SK-MEL-5 (cell line): Measurements from ENCODE around the gene IGSF3. TPM values are rescaled to one million over a fixed set of nuclear protein-coding genes. Genes with fewer than 3 reads are reported as not detected.

Experiments
- DNase-seq: peaks from one replicate; pipeline ENCODE4 v3.0.0-alpha.2; 2016; ENCODE audit warnings: low read depth, low spot score
- in situ Hi-C: cut with HindIII; loops from 2 replicates; pipeline ENCODE4 v1.10.0; 2016; ENCODE audit warnings: low sequenced_read_pairs, high pct_unique_total_duplicates, low pct_unique_long_range_greater_than_20kb
- small RNA-seq, 2 experiments: library from RNA; depleted of rRNA; stranded (forward); fragments of <200 nt; gene quantifications; one replicate each; pipeline ENCODE3, GENCODE V24; 2014
- total RNA-seq: library from RNA; depleted of rRNA; stranded (reverse); fragments of >200 nt; shearing (Covaris generic); gene quantifications from 2 replicates; pipeline ENCODE4 v1.2.3, GENCODE V29; 2014; rRNA removed

IGSF3 gene
- total RNA-seq, 1 experiment from 2014 or later: 33.2 TPM

DNA sequence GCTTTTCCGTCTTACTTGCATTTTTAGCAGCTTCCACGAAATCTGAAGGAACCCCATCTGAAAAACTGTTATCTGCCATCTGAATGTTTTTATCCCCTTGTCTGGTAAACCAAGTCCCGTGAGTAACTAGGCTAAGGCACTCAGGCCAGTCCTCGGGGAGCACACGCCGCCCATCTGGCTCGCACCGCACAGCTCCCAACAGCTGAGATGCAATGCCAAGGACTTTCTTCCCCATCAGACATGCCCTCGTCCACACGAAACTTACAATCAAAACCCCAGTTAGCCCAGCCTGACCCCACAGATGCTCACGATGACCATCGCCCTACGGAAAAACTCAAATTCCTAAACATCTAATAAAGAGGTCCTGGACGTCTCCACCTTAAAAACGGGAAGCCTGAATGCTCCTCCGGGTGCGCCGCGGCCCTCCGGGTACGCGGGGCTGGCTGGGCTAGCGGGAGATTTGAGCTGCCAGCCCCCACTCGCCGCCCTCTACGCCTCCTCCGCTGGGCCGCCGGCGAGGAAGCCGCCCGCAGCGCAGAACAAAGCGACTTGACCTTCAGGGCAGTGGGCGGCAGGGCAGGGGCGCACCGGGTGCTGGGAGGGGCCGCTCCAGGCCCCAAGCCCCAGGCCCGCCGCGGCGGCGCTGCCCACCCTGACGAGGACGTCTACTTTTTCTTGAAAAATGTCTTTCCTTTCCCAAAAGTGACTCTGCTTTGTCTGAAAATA is 133.4 kb downstream of the IGSF3 start:
- no peak for DNase-seq
- in situ Hi-C loops: no loop called here

DNA sequence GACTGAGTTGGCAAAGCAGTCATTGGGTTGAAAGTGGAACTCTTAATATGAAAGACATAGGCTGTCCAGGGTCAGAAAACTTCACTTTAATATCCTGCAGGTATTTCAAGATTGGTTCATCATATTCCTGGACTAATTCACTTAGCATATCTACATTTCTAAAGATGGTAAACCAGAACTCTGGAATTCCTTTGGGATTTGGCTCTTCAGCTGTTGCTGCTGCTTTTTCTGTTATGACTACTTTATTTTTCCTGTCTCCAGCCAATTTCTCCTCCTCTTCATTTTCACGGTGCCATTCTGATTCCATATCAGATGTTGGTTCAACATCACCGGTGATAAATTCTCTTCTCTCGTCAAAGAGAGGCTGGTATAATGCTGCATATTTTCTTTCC is 134.1 kb downstream of the IGSF3 start:
- DNase-seq: no peak
- in situ Hi-C loops: no loop called here

DNA sequence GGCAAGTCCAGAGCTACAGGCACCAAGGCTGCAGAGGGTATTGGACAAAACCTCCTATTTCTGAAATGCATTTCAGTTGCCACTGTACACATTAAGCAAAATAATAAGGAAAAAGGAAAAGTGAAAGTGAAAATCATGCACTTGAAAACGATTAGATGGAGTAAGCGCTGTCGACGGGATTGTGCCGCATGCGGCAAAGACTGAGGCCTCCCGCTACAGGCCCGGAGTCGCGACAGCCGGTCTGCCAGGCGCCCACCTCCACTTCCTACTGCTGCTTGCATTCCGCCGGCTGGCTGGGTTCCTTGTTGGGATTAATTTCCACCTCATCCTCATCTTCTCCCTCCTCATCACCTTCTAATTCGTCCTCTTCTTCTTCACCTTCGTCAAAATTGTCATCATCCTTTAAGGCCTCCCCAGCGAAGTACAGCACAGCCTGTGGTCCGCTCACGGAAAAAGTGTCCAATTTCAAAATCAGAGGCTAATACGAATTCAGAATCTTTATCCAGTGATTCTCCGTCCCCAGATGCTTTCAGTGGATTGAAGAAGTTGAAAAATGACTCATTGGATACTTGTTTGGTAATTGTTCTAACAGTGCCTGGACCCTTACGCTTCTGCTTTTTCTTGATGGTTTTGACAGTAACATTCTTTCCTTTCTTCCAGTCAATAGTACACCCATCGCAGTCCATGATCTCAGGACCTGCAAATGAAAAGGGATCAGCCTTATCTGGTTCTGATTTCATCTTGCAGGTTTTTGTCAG is 134.7 kb downstream of the IGSF3 start:
- DNase-seq: no peak
- in situ Hi-C loops: no loop called here

DNA sequence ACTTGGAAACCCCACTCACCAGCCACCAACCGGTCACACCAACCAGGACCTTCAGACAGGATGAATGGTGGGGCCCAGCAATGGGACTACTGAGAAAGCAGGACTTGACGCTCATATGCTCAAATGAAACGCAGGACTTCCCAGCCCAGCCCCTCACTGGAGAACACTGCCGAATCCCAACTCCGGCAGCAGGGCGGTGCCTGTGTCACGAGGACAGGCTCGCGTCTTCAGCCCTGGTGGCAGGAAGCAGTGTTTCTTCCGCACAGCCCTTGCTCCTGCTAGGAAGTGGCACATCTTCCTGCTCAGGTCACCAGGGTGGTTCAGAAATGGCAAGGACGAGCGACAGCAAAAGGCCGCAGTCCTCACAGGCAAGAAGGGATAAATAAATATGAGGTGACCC is 135.6 kb downstream of the IGSF3 start:
- in situ Hi-C loops: no loop called here
- no peak for DNase-seq

DNA sequence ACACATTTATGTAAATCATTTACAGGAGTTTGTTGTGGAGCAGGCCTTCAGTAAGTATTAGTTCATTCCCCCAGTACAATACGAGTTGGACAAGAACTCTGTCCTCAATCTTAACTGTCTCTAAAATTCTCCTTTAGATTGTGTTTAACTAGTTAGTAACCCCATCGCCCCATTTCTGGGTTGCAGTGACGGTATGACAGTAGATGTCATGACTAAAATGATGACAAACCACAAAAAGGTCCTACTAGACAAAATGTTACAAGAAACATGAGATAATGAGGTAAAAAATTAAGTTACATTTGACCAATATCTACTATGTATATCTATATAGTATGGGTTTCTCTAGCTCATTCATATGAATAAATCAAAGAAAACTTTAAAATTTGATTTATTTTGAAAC is 137.9 kb downstream of the IGSF3 start:
- no peak for DNase-seq
- in situ Hi-C loops: no loop called here

DNA sequence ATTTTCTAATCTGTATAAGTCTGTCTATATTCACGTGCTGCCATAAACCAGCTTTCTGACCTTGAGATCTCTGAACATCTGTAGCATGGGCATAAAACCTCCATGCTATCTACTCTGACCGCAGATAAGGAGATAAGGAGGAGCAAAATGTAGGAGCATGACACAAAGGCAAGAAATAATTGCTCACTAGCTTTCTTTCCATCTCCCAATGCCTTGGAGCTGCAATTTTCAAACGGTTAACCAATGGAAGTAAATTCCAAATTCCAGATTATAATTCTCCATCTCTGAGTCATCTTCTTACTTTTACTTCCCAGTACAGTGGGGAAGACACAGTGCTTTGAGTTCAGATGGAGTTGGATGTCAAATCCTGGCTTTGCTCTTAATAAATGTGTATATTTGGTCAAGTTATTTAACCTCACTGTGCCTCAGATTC is 138.3 kb downstream of the IGSF3 start:
- in situ Hi-C loops: no loop called here
- DNase-seq: no peak

DNA sequence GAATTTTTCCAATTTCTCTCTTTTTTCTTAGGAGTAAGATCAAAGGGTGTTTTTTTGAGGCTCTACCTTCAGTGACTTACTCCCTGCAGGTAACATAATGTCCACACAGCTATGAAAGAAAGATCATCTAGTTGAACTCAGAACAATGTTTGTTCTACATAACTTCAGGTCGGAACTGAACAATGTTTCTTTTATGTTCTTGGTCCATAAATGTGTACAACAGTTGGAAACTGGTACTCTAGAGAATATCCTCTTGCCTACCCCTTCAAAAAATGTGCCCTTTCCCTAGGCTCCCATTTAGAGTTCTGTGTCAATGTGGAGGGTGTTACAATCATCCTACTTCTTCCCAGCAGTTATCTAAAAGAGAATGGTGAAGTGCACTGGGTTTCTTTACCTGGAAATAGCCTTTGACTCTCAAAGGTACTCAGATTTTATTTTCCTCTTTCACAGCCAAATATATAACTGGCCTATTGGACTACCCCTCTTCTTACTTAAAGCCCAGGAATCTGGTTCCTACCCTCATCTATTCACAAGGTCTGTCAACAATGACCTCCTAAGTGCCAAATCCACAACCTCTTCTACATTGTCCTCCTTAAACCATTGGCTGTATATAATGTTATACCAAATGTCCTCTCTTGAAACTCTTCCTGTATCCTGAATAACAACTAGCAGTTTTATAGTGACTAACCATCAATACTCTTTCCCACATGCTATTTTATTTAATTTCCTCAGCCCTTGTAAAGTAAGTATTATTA is 139.0 kb downstream of the IGSF3 start:
- no peak for DNase-seq
- in situ Hi-C loops: no loop called here

DNA sequence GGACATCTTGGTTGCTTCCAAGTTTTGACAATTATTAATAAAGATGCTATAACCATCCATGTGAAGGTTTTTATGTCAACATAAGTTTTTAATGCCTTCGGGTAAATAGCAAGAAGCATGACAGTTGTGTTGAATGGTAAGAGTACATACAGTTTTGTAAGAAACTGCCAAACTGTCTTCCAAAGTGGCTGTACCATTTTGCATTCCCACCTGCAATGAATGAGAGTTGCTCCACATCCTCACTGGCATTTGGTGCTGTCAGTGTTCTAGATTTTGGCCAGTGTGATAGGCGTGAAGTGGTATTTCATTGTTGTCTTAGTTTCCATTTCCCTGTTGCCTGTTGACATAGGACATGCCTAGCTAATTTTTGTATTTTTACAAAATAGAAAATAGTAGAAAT is 142.1 kb downstream of the IGSF3 start:
- no peak for DNase-seq
- in situ Hi-C loops: no loop called here

Small RNA genes within 50 kb of the gene (small RNA-seq; reads per million reads assigned to genes)
- 0 reads per million in 2 experiments for gene MIR320B1
- gene MIR548AC: 0 reads per million in 2 experiments

Other genes starting within 250 kb of the IGSF3 start
- 55.8 and 67.0 TPM in 2 replicates for gene CD58, start 96.7 kb downstream of the IGSF3 start, total RNA-seq
- gene CD2, start 86.7 kb upstream of the IGSF3 start, total RNA-seq: not detected in 2 replicates
- gene PTGFRN, start 242.2 kb upstream of the IGSF3 start, total RNA-seq: 28.4 and 36.3 TPM in 2 replicates